Small intestine (tissue), 7 donors: ENCODE measurements around the gene ZNF195. TPM values are rescaled to one million over a fixed set of nuclear protein-coding genes. Genes with fewer than 3 reads are reported as not detected.

ENCODE experiments used
- DNase-seq, 2 donors: peaks; one replicate each; pipeline versions ENCODE4 v3.0.0 to v3.0.0-alpha.2; 2013
- FAIRE-seq: peaks from 2 replicates; lab custom pipeline; 2012; peaks lifted over from hg19 to GRCh38; lab: Jason Lieb, UNC
- H3K27ac ChIP-seq, 3 donors: one replicate each; pipeline ENCODE4 v1.5.1; 2013; ENCODE audit warnings: low read length in 2 of 3, mild to moderate bottlenecking in 2 of 3, control low read depth in 1 of 3, inconsistent platforms in 1 of 3, low read depth in 1 of 3, moderate library complexity in 1 of 3
- H3K27me3 ChIP-seq, 3 donors: one replicate each; pipeline ENCODE4 v1.6.1; 2013; ENCODE audit warnings: low read length in 3 of 3, inconsistent platforms in 1 of 3; ENCODE audit not compliant: control insufficient read depth in 3 of 3, insufficient read depth in 3 of 3
- H3K36me3 ChIP-seq, 3 donors: one replicate each; pipeline ENCODE4 v1.6.1; 2013; ENCODE audit warnings: low read length in 3 of 3, inconsistent platforms in 1 of 3, low read depth in 1 of 3, mild to moderate bottlenecking in 1 of 3, moderate library complexity in 1 of 3; ENCODE audit not compliant: control insufficient read depth in 3 of 3, insufficient read depth in 2 of 3
- H3K4me1 ChIP-seq, 3 donors: one replicate each; pipeline ENCODE4 v1.6.1; 2013; ENCODE audit warnings: low read length in 2 of 3, inconsistent platforms in 1 of 3, low read depth in 1 of 3, mild to moderate bottlenecking in 1 of 3, moderate library complexity in 1 of 3; ENCODE audit not compliant: control insufficient read depth in 3 of 3, insufficient read depth in 2 of 3
- H3K4me3 ChIP-seq, 3 donors: one replicate each; pipeline ENCODE4 v1.5.1; 2013; ENCODE audit warnings: low read length in 3 of 3, control low read depth in 1 of 3, inconsistent platforms in 1 of 3, low read depth in 1 of 3, mild to moderate bottlenecking in 1 of 3, moderate library complexity in 1 of 3
- H3K9me3 ChIP-seq, 2 donors: one replicate each; pipeline ENCODE4 v1.6.1; 2013; ENCODE audit warnings: low read depth in 1 of 2, low read length in 1 of 2; ENCODE audit not compliant: control insufficient read depth in 2 of 2, insufficient read depth in 1 of 2
- WGBS, 3 donors: extraction: QIAGEN DNeasy Blood & Tissue Kit; methylation state at CpG; one replicate each; pipeline ENCODE4 v1.1.7; 2013; 5-methylcytosine and 5-hydroxymethylcytosine counted together
- polyA plus RNA-seq, 4 donors: library from polyadenylated mRNA; stranded (reverse) in 3 of 4; unstranded in 1 of 4; fragments of 200-250 nt in 3 of 4; fragments of 120-200 nt in 1 of 4; gene quantifications; one replicate each; pipeline versions ENCODE4 v1.2.1 to v1.2.3, GENCODE V29; 2013
- donor health status: healthy with polysubstance abuse.
- donor health status: control.
- donor health status: control.
- donor health status: Bipolar disorder and iron deficiency.
- donor health status: healthy.

Gene ZNF195
- polyA plus RNA-seq, 4 donors: 16.2 to 36.6 (median 22.2) TPM

DNA sequence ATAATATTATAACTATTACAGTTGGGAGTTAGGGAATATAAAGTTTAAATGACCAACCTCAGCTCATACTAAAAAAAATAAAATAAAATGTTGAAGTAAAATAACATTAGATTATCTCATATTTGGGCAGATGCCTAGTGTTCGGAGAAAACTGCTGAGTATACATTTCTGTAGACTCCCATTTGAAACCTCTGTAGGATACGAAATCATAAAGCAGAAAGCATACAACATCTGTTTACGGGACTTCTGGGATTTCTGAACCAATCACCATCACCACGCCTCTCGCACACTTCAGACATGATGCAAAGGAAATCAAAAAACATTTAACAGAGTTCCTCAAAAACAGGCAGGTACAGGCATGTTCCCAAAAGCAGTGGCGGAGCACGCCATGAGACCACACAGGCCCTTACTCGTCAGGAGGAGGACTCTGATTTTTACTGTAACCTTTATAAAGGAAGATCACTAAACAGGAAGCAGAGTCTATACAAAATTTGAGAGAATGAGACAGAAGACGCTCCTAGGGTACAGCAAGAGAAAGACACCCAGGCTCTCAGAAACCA, 8.6 kb downstream of the ZNF195 start:
- Histone ChIP-seq H3K27ac (no peak overlapping the region), H3K9me3 (peaks cover 2 to 49% of the 10 kb centered on the region in 2 donors), H3K4me1 (no peaks in the 10 kb centered on the region), H3K4me3 (peak overlapping the region in 1 of 3 donors; percentile 14), H3K36me3 (peaks cover 23 to 43% (median 24%) of the 10 kb centered on the region in 3 donors), H3K27me3 (no peaks in the 10 kb centered on the region)
- DNase-seq (no peak), FAIRE-seq (no peak)
- 88 to 97% (median 93%) methylated on average over 9 of the region's 9 CpGs for WGBS, 3 donors

DNA sequence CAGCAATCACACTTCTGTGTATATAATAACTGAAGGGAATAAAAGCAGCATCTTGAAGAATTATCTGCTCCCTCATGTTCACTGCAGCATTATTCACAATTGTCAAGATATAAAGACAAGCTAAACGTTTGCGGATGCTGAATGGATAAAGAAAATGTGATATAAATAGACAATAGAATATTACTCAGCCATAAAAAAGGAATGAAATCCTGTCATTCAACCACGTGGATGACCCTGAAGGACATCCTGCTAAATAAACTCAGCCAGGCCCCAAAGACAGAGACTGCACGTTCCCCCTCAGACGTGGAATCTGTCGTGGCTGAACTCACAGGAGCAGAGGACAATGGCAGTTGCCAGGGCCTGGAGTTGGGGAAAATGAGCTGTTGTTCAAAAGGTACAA, 9.6 kb downstream of the ZNF195 start:
- Histone ChIP-seq H3K27ac (no peak overlapping the region), H3K36me3 (peaks cover 23 to 38% (median 24%) of the 10 kb centered on the region in 3 donors), H3K4me3 (no peak overlapping the region), H3K9me3 (peaks cover 2 to 42% of the 10 kb centered on the region in 2 donors), H3K27me3 (no peaks in the 10 kb centered on the region), H3K4me1 (no peaks in the 10 kb centered on the region)
- no peak for DNase-seq
- WGBS, 3 donors: 88 to 98% (median 97%) methylated on average over 6 of the region's 6 CpGs
- FAIRE-seq: no peak

DNA sequence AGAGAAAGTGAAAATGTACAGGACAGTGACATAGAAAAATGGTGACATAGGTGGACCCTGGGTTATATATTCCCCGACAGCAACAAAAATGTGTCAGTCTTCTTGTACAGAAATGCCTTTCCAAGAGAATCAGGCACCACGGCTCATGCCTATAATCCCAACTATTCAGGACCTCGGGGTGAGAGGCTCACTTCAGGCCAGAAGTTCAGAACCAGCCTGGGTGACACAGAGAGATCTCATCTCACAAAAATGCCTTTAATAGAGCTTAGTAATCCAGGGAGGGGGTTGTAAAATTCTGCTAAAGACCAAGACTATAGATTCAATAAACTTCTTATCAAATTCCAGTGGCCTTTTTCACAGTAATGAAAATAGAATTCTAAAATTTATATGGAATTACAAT, 10.7 kb downstream of the ZNF195 start:
- no peaks in the 10 kb centered on the region for H3K27me3 ChIP-seq
- FAIRE-seq (no peak), DNase-seq (no peak)
- WGBS, 3 donors: 97 to 98% (median 97%) methylated on average over 3 of the region's 3 CpGs
- H3K9me3 ChIP-seq: peaks cover 2 to 38% of the 10 kb centered on the region in 2 donors
- H3K27ac ChIP-seq: no peak overlapping the region
- H3K4me3 ChIP-seq: no peak overlapping the region
- no peaks in the 10 kb centered on the region for H3K4me1 ChIP-seq
- H3K36me3 ChIP-seq: peaks cover 24 to 37% (median 28%) of the 10 kb centered on the region in 3 donors

GRCh38 chr11:3367221-3367620, 11.7 kb downstream of the ZNF195 start:
- WGBS, 3 donors: 95 to 100% (median 98%) methylated on average over 1 of the region's 1 CpG
- FAIRE-seq (no peak), DNase-seq (no peak)
- no peaks in the 10 kb centered on the region for H3K27me3 ChIP-seq
- H3K9me3 ChIP-seq: peaks cover 2 to 37% of the 10 kb centered on the region in 2 donors
- H3K4me1 ChIP-seq: no peaks in the 10 kb centered on the region
- H3K27ac ChIP-seq: no peak overlapping the region
- H3K4me3 ChIP-seq: no peak overlapping the region
- H3K36me3 ChIP-seq: peaks cover 24 to 33% (median 30%) of the 10 kb centered on the region in 3 donors

- peak overlapping the region in 1 of 3 donors; percentile 1 for H3K4me3 ChIP-seq
- FAIRE-seq: no peak
- peaks cover 21 to 29% (median 23%) of the 10 kb centered on the region in 3 donors for H3K36me3 ChIP-seq
- no peak for DNase-seq
- WGBS, 3 donors: 96 to 100% (median 98%) methylated on average over 5 of the region's 5 CpGs
- H3K4me1 ChIP-seq: no peaks in the 10 kb centered on the region
- no peaks in the 10 kb centered on the region for H3K27me3 ChIP-seq
- no peak overlapping the region for H3K27ac ChIP-seq
- peaks cover 5 to 79% of the 10 kb centered on the region in 2 donors for H3K9me3 ChIP-seq
These were observed 19.7 kb downstream of the ZNF195 start for GRCh38 chr11:3359092-3359824.

DNA sequence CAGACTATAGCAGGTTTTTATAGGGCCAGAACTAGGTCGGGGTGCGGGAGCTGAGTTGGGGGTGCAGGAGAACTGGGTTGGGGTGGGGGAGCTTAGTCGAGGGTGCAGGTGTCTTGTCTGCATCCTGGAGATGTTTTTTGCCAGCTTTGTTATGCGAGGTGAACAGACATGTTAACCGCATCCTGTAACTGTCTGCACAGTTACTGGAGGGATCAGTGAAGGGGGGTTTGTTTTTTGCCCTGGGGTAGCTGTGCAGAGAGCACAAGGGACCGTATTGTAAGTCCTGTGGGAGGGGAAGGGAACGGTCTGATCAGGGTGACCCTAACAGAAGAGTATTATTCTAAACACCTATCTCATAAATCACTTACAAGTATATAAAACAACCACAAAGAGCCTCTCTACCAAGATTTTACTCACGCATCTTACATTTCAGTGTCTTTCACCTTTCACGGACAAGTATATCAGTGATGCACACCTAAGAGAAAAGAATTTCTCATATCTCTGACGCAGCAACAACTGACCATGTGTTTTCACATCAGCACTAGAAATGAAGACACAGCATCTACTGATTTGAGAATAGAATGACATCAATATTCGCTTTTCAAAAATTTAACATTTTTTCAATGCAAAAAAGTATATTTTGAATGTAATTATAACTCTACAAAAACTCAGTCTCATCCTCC, 20.8 kb downstream of the ZNF195 start:
- H3K27ac ChIP-seq: no peak overlapping the region
- peaks cover 5 to 83% of the 10 kb centered on the region in 2 donors for H3K9me3 ChIP-seq
- peaks cover 20 to 24% (median 21%) of the 10 kb centered on the region in 3 donors for H3K36me3 ChIP-seq
- WGBS, 3 donors: 89 to 99% (median 95%) methylated on average over 10 to 11 of the region's 11 CpGs
- no peak for DNase-seq
- H3K4me3 ChIP-seq: no peak overlapping the region
- no peaks in the 10 kb centered on the region for H3K4me1 ChIP-seq
- no peaks in the 10 kb centered on the region for H3K27me3 ChIP-seq
- FAIRE-seq: no peak

- H3K9me3 ChIP-seq: peaks cover 5 to 88% of the 10 kb centered on the region in 2 donors
- H3K4me1 ChIP-seq: no peaks in the 10 kb centered on the region
- no peak overlapping the region for H3K27ac ChIP-seq
- no peak for DNase-seq
- no peaks in the 10 kb centered on the region for H3K27me3 ChIP-seq
- H3K36me3 ChIP-seq: peaks cover 20 to 22% (median 21%) of the 10 kb centered on the region in 3 donors
- 92 to 99% (median 97%) methylated on average over 11 of the region's 11 CpGs for WGBS, 3 donors
- H3K4me3 ChIP-seq: no peak overlapping the region
- FAIRE-seq: no peak
These were observed 21.6 kb downstream of the ZNF195 start for GRCh38 chr11:3357302-3357701.

DNA sequence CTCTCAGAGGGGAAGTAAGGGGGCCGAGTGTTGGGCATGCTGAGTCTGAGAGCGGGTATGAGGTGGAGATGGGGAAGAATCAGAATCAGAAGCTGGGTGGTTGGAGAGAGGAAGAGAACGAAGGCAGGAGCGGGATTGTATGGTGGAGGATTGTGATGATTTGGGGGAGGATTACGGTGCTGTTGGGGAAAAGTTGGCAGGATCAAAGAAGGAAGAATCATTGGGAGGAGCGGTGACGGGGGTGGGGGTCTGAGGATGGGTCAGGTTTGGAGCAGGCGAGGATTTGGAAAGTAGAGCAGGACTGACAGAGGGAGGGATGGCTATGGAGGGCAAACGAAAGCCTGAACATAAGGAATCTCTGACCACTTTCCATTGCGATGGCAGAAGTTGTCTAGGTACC, 22.1 kb downstream of the ZNF195 start:
- DNase-seq (no peak), FAIRE-seq (no peak)
- Histone ChIP-seq H3K4me1 (no peaks in the 10 kb centered on the region), H3K36me3 (peaks cover 19 to 22% (median 21%) of the 10 kb centered on the region in 3 donors), H3K27me3 (no peaks in the 10 kb centered on the region), H3K27ac (no peak overlapping the region), H3K4me3 (no peak overlapping the region), H3K9me3 (peaks cover 5 to 90% of the 10 kb centered on the region in 2 donors)
- 97 to 98% (median 97%) methylated on average over 10 of the region's 10 CpGs for WGBS, 3 donors
